ENCODE results near the gene DYNC1I1. TPM values are rescaled to one million over a fixed set of nuclear protein-coding genes. Genes with fewer than 3 reads are reported as not detected.

DYNC1I1 gene
- total RNA-seq, 2 experiments from 2014 or later: 0.08 TPM; not detected in 1

DNA sequence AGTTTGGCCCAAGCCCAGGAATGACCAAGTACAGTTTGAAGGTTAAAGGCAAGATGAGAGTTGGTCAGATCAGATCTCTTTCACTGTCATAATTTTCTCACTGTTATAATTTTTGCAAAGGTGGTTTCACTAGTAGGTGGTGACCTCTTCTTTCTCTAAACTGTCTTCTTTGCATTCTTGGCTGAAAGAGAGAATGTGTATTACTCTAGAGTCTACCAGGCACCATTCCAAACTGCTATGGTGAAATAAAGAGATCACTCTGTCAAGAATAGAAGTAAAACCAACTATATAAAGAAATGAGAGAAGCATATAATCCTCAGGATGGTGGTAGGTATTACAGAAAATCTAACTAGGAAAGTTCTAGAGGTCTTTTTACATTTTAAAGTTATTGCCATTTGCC, 72.7 kb downstream of the DYNC1I1 start:
- Mint-ChIP-seq H3K27me3 (peaks cover 5% of the 10 kb centered on the region), H3K27ac (no peak overlapping the region), H3K4me1 (ENCODE audit: low read depth) (no peaks in the 10 kb centered on the region), H3K4me3 (no peak overlapping the region), H3K9me3 (peaks cover 7% of the 10 kb centered on the region), H3K36me3 (ENCODE audit: low read depth) (no peaks in the 10 kb centered on the region)
- intact Hi-C loops (cut with DNase I, micrococcal nuclease): no loop called here
- no peak overlapping the region for H3K4me3 ChIP-seq (ENCODE audit: low read length)
- no peaks in the 10 kb centered on the region for H3K36me3 ChIP-seq (ENCODE audit: insufficient read depth, low read length)
- TF ChIP-seq, protein P1, sequence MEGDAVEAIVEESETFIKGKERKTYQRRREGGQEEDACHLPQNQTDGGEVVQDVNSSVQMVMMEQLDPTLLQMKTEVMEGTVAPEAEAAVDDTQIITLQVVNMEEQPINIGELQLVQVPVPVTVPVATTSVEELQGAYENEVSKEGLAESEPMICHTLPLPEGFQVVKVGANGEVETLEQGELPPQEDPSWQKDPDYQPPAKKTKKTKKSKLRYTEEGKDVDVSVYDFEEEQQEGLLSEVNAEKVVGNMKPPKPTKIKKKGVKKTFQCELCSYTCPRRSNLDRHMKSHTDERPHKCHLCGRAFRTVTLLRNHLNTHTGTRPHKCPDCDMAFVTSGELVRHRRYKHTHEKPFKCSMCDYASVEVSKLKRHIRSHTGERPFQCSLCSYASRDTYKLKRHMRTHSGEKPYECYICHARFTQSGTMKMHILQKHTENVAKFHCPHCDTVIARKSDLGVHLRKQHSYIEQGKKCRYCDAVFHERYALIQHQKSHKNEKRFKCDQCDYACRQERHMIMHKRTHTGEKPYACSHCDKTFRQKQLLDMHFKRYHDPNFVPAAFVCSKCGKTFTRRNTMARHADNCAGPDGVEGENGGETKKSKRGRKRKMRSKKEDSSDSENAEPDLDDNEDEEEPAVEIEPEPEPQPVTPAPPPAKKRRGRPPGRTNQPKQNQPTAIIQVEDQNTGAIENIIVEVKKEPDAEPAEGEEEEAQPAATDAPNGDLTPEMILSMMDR (IDR thresholded peaks at IDR 0.05): no peak
- H3K4me1 ChIP-seq (ENCODE audit: insufficient read depth, low read length): no peaks in the 10 kb centered on the region
- CTCF ChIA-PET: interaction anchor here (1.2 kb wide), 1 partner anchor 11 kb away, joined by 3 read pairs; no protein-coding TSS in a partner anchor
- no peak for ATAC-seq (ENCODE audit: poor library complexity)
- POLR2A ChIA-PET: no interaction called here
- no peak for DNase-seq
- H3K27me3 ChIP-seq (ENCODE audit: control insufficient read depth in 1 of 2, insufficient read depth in 2 of 2, low read length in 2 of 2): no peaks in the 10 kb centered on the region
- H3K27ac ChIP-seq (ENCODE audit: low read depth in 1 of 2, low read length in 2 of 2): no peak overlapping the region
- H3K9me3 ChIP-seq (ENCODE audit: control insufficient read depth in 1 of 2, insufficient read depth in 1 of 2, low read length in 2 of 2): no peaks in the 10 kb centered on the region

DNA sequence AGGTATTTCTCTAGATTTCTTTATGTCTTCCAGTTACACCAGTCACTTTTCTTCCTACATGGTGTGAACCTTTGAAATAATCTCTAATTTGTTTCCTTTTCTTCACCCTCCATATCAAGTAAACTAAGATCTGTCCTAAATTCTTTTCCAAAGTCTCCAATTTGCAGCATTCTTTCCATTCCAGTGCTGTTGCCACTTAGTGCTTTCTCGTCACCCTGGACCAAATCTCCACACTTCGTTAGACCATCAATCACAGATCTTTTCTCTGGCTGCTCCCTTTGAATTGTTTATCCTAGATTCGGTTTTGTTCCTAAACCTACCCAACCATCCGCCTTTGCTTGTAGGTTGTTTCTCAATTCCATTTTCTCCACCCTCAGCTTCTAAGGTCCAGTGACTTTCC, 74.7 kb downstream of the DYNC1I1 start:
- DNase-seq (no peak), ATAC-seq (ENCODE audit: poor library complexity) (no peak)
- H3K36me3 Mint-ChIP-seq (ENCODE audit: low read depth): no peaks in the 10 kb centered on the region
- H3K4me1 ChIP-seq (ENCODE audit: insufficient read depth, low read length): no peaks in the 10 kb centered on the region
- TF ChIP-seq, protein P1 (IDR thresholded peaks at IDR 0.05): no peak
- no peak overlapping the region for H3K27ac ChIP-seq (ENCODE audit: low read depth in 1 of 2, low read length in 2 of 2)
- H3K27ac Mint-ChIP-seq: no peak overlapping the region
- no peaks in the 10 kb centered on the region for H3K9me3 ChIP-seq (ENCODE audit: control insufficient read depth in 1 of 2, insufficient read depth in 1 of 2, low read length in 2 of 2)
- no peak overlapping the region for H3K4me3 Mint-ChIP-seq
- intact Hi-C loops (cut with DNase I, micrococcal nuclease): no loop called here
- H3K27me3 ChIP-seq (ENCODE audit: control insufficient read depth in 1 of 2, insufficient read depth in 2 of 2, low read length in 2 of 2): no peaks in the 10 kb centered on the region
- H3K4me1 Mint-ChIP-seq (ENCODE audit: low read depth): no peaks in the 10 kb centered on the region
- peaks cover under 1% of the 10 kb centered on the region for H3K27me3 Mint-ChIP-seq
- ChIA-PET POLR2A (no interaction called here), CTCF (no interaction called here)
- H3K4me3 ChIP-seq (ENCODE audit: low read length): no peak overlapping the region
- peaks cover 4% of the 10 kb centered on the region for H3K9me3 Mint-ChIP-seq
- H3K36me3 ChIP-seq (ENCODE audit: insufficient read depth, low read length): no peaks in the 10 kb centered on the region

DNA sequence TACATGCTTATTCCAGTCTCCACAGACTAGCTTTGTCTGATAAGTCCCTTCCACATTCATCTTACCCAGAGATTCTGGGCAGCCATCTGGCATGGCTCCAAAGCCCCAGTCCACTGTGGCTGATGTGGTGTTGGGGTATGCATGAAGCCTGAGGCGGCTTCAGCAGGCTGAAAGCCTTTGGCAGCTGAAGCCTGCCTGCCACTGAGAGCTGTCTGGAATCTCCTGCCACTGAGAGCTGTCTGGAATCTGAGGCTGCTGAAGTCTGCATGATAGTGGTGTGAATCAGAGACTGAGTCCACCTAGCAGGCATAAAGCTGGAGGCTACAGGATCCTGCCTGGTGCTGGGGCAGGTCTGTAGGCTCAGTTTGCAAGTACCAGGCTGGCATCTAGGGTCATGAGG, 87.1 kb downstream of the DYNC1I1 start:
- no peak overlapping the region for H3K4me3 ChIP-seq (ENCODE audit: low read length)
- H3K9me3 ChIP-seq (ENCODE audit: control insufficient read depth in 1 of 2, insufficient read depth in 1 of 2, low read length in 2 of 2): peaks cover 0 to 6% of the 10 kb centered on the region in 2 experiments
- no peaks in the 10 kb centered on the region for H3K27me3 ChIP-seq (ENCODE audit: control insufficient read depth in 1 of 2, insufficient read depth in 2 of 2, low read length in 2 of 2)
- no peaks in the 10 kb centered on the region for H3K4me1 Mint-ChIP-seq (ENCODE audit: low read depth)
- ATAC-seq (ENCODE audit: poor library complexity) (no peak), DNase-seq (no peak)
- CTCF ChIA-PET: no interaction called here
- intact Hi-C loops (cut with DNase I, micrococcal nuclease): no loop called here
- no peaks in the 10 kb centered on the region for H3K36me3 Mint-ChIP-seq (ENCODE audit: low read depth)
- H3K27ac ChIP-seq (ENCODE audit: low read depth in 1 of 2, low read length in 2 of 2): no peak overlapping the region
- POLR2A ChIA-PET: no interaction called here
- no peak overlapping the region for H3K27ac Mint-ChIP-seq
- H3K36me3 ChIP-seq (ENCODE audit: insufficient read depth, low read length): no peaks in the 10 kb centered on the region
- TF ChIP-seq, protein P1 (IDR thresholded peaks at IDR 0.05): no peak
- peaks cover 7% of the 10 kb centered on the region for H3K9me3 Mint-ChIP-seq
- no peak overlapping the region for H3K4me3 Mint-ChIP-seq
- H3K4me1 ChIP-seq (ENCODE audit: insufficient read depth, low read length): no peaks in the 10 kb centered on the region
- H3K27me3 Mint-ChIP-seq: peaks cover 15% of the 10 kb centered on the region
